ENCODE data around the gene ATP11B. TPM values are rescaled to one million over a fixed set of nuclear protein-coding genes. Genes with fewer than 3 reads are reported as not detected.
"Not testable (repeated sequence)": the region's sequence is repeated elsewhere in the genome, so short reads cannot be mapped to it uniquely, and the experiment has no call there.

Gene ATP11B
- total RNA-seq, 2 donors from 2014 or later: 69.1 to 80.3 TPM

- peaks cover 9% of the 10 kb centered on the region for H3K27me3 Mint-ChIP-seq
- H3K4me1 Mint-ChIP-seq: no peaks in the 10 kb centered on the region
- H3K9me3 Mint-ChIP-seq: no peaks in the 10 kb centered on the region
- H3K36me3 Mint-ChIP-seq (ENCODE audit: low read depth): no peaks in the 10 kb centered on the region
- ATAC-seq (replicated peaks): no peak
- no peak overlapping the region for H3K27ac Mint-ChIP-seq
- H3K4me3 Mint-ChIP-seq: no peak overlapping the region
Measured at GRCh38 chr3:182786564-182787196, 6.6 kb upstream of the ATP11B start.

GRCh38 chr3:182787302-182788036 is 5.8 kb upstream of the ATP11B start:
- peaks cover 9% of the 10 kb centered on the region for H3K27me3 Mint-ChIP-seq
- H3K9me3 Mint-ChIP-seq: no peaks in the 10 kb centered on the region
- H3K4me1 Mint-ChIP-seq: no peaks in the 10 kb centered on the region
- no peak overlapping the region for H3K4me3 Mint-ChIP-seq
- no peak for ATAC-seq (replicated peaks)
- no peak overlapping the region for H3K27ac Mint-ChIP-seq
- H3K36me3 Mint-ChIP-seq (ENCODE audit: low read depth): no peaks in the 10 kb centered on the region

- no peak overlapping the region for H3K27ac Mint-ChIP-seq
- no peaks in the 10 kb centered on the region for H3K4me1 Mint-ChIP-seq
- peaks cover 11% of the 10 kb centered on the region for H3K36me3 Mint-ChIP-seq (ENCODE audit: low read depth)
- no peak for ATAC-seq (replicated peaks)
- H3K9me3 Mint-ChIP-seq: no peaks in the 10 kb centered on the region
- peaks cover 9% of the 10 kb centered on the region for H3K27me3 Mint-ChIP-seq
- no peak overlapping the region for H3K4me3 Mint-ChIP-seq
Measured at GRCh38 chr3:182789371-182789770, 3.9 kb upstream of the ATP11B start.

GRCh38 chr3:182790612-182791011 is 2.7 kb upstream of the ATP11B start:
- no peak overlapping the region for H3K27ac Mint-ChIP-seq
- no peak for ATAC-seq (replicated peaks)
- peaks cover 6% of the 10 kb centered on the region for H3K4me1 Mint-ChIP-seq
- no peak overlapping the region for H3K4me3 Mint-ChIP-seq
- H3K27me3 Mint-ChIP-seq: peaks cover 9% of the 10 kb centered on the region
- no peaks in the 10 kb centered on the region for H3K9me3 Mint-ChIP-seq
- peaks cover 23% of the 10 kb centered on the region for H3K36me3 Mint-ChIP-seq (ENCODE audit: low read depth)

GRCh38 chr3:182793663-182794454 is 555 bp downstream of the ATP11B start:
- no peaks in the 10 kb centered on the region for H3K9me3 Mint-ChIP-seq
- no peaks in the 10 kb centered on the region for H3K27me3 Mint-ChIP-seq
- peak overlapping the region; percentile 98 for H3K27ac Mint-ChIP-seq
- H3K36me3 Mint-ChIP-seq (ENCODE audit: low read depth): peaks cover 49% of the 10 kb centered on the region
- H3K4me3 Mint-ChIP-seq: peak overlapping the region; percentile 95
- peaks cover 21% of the 10 kb centered on the region for H3K4me1 Mint-ChIP-seq
- ATAC-seq (replicated peaks): peak; percentile 49

- H3K36me3 Mint-ChIP-seq (ENCODE audit: low read depth): peaks cover 49% of the 10 kb centered on the region
- peak overlapping the region; percentile 95 for H3K4me3 Mint-ChIP-seq
- no peak for ATAC-seq (replicated peaks)
- H3K27ac Mint-ChIP-seq: peak overlapping the region; percentile 98
- H3K27me3 Mint-ChIP-seq: no peaks in the 10 kb centered on the region
- peaks cover 21% of the 10 kb centered on the region for H3K4me1 Mint-ChIP-seq
- H3K9me3 Mint-ChIP-seq: no peaks in the 10 kb centered on the region
Measured at GRCh38 chr3:182794455-182795388, 1.4 kb downstream of the ATP11B start.

GRCh38 chr3:182795389-182795782 is 2.1 kb downstream of the ATP11B start:
- no peaks in the 10 kb centered on the region for H3K9me3 Mint-ChIP-seq
- H3K27ac Mint-ChIP-seq: peak overlapping the region; percentile 98
- H3K4me3 Mint-ChIP-seq: peak overlapping the region; percentile 95
- peaks cover 49% of the 10 kb centered on the region for H3K36me3 Mint-ChIP-seq (ENCODE audit: low read depth)
- peaks cover 21% of the 10 kb centered on the region for H3K4me1 Mint-ChIP-seq
- peak; percentile 43 for ATAC-seq (replicated peaks)
- no peaks in the 10 kb centered on the region for H3K27me3 Mint-ChIP-seq

- Mint-ChIP-seq H3K4me3 (peak overlapping the region; percentile 95), H3K4me1 (peaks cover 21% of the 10 kb centered on the region), H3K27me3 (no peaks in the 10 kb centered on the region), H3K36me3 (ENCODE audit: low read depth) (peaks cover 49% of the 10 kb centered on the region), H3K27ac (peak overlapping the region; percentile 78), H3K9me3 (no peaks in the 10 kb centered on the region)
- ATAC-seq (replicated peaks): no peak
Measured at GRCh38 chr3:182796310-182796709, 3.0 kb downstream of the ATP11B start.

GRCh38 chr3:182797876-182798275 is 4.6 kb downstream of the ATP11B start:
- no peaks in the 10 kb centered on the region for H3K9me3 Mint-ChIP-seq
- ATAC-seq (replicated peaks): no peak
- peaks cover 45% of the 10 kb centered on the region for H3K36me3 Mint-ChIP-seq (ENCODE audit: low read depth)
- peak overlapping the region; percentile 30 for H3K27ac Mint-ChIP-seq
- no peaks in the 10 kb centered on the region for H3K27me3 Mint-ChIP-seq
- H3K4me3 Mint-ChIP-seq: peak overlapping the region; percentile 37
- peaks cover 32% of the 10 kb centered on the region for H3K4me1 Mint-ChIP-seq

GRCh38 chr3:182799143-182799542 is 5.8 kb downstream of the ATP11B start:
- ATAC-seq (replicated peaks); H3K27me3 Mint-ChIP-seq; H3K9me3 Mint-ChIP-seq; H3K27ac Mint-ChIP-seq; H3K4me3 Mint-ChIP-seq: not testable (repeated sequence)
- Mint-ChIP-seq H3K4me1 (peaks cover 37% of the 10 kb centered on the region), H3K36me3 (ENCODE audit: low read depth) (peaks cover 40% of the 10 kb centered on the region)

GRCh38 chr3:182800508-182800907 is 7.2 kb downstream of the ATP11B start:
- H3K4me3 Mint-ChIP-seq: no peak overlapping the region
- ATAC-seq (replicated peaks): no peak
- no peaks in the 10 kb centered on the region for H3K27me3 Mint-ChIP-seq
- H3K36me3 Mint-ChIP-seq (ENCODE audit: low read depth): peaks cover 26% of the 10 kb centered on the region
- H3K9me3 Mint-ChIP-seq: no peaks in the 10 kb centered on the region
- H3K4me1 Mint-ChIP-seq: peaks cover 40% of the 10 kb centered on the region
- H3K27ac Mint-ChIP-seq: no peak overlapping the region

- peaks cover 33% of the 10 kb centered on the region for H3K4me1 Mint-ChIP-seq
- peak overlapping the region; percentile 2 for H3K4me3 Mint-ChIP-seq
- no peaks in the 10 kb centered on the region for H3K27me3 Mint-ChIP-seq
- no peaks in the 10 kb centered on the region for H3K9me3 Mint-ChIP-seq
- H3K36me3 Mint-ChIP-seq (ENCODE audit: low read depth): peaks cover 7% of the 10 kb centered on the region
- ATAC-seq (replicated peaks): peak; percentile 21
- H3K27ac Mint-ChIP-seq: peak overlapping the region; percentile 5
Measured at GRCh38 chr3:182802413-182803390, 9.4 kb downstream of the ATP11B start.

- Mint-ChIP-seq H3K4me1 (peaks cover 34% of the 10 kb centered on the region), H3K36me3 (ENCODE audit: low read depth) (no peaks in the 10 kb centered on the region), H3K4me3 (no peak overlapping the region), H3K9me3 (no peaks in the 10 kb centered on the region), H3K27me3 (no peaks in the 10 kb centered on the region), H3K27ac (no peak overlapping the region)
- peak; percentile 64 for ATAC-seq (replicated peaks)
Measured at GRCh38 chr3:182803596-182803995, 10.3 kb downstream of the ATP11B start.
